SK-N-MC (cell line): ENCODE measurements around the gene SHE.
A peak's percentile ranks its signal among the peaks of the same experiment; 100 is the strongest.

ENCODE experiments used
- DNase-seq: peaks from one replicate; pipeline ENCODE4 v3.0.0-alpha.2; 2011; ENCODE audit warnings: low read depth, low spot score
- H3K27ac ChIP-seq: fragments of 200-600 bp; sonication (generic); 2 replicates; pipeline ENCODE4 v1.5.1; 2016; ENCODE audit warnings: mixed run types
- H3K36me3 ChIP-seq: fragments of 200-600 bp; sonication (generic); 2 replicates; pipeline ENCODE4 v1.6.1; 2017; ENCODE audit warnings: antibody characterized with exemption, low read length, mixed read lengths; ENCODE audit not compliant: insufficient read depth
- H3K4me3 ChIP-seq: fragments of 200-600 bp; sonication (generic); 2 replicates; pipeline ENCODE4 v1.5.1; 2016
- H3K9ac ChIP-seq: fragments of 200-600 bp; sonication (generic); 2 replicates; pipeline ENCODE4 v1.8.0; 2017; ENCODE audit warnings: mixed run types, mixed read lengths; ENCODE audit not compliant: insufficient read length
- H3K9me3 ChIP-seq: fragments of 200-600 bp; sonication (generic); 2 replicates; pipeline ENCODE4 v1.6.1; 2017; ENCODE audit warnings: low read depth, mild to moderate bottlenecking, antibody characterized with exemption, low read length, moderate library complexity, mixed read lengths
- EZH2 ChIP-seq: fragments of 200-600 bp; sonication (generic); IDR thresholded peaks from one replicate; pipeline ENCODE4 v1.6.1; 2017; ENCODE audit warnings: antibody characterized with exemption
- FOXP2 ChIP-seq: optimal IDR thresholded peaks from 2 replicates; pipeline ENCODE3; 2011; ENCODE audit warnings: mild to moderate bottlenecking, moderate library complexity; ENCODE audit not compliant: insufficient read depth; ENCODE audit errors: extremely low read length, control extremely low read depth
- POLR2AphosphoS5 ChIP-seq: IDR thresholded peaks from 2 replicates; pipeline ENCODE4 v1.6.1; 2012; ENCODE audit warnings: mild to moderate bottlenecking, low read depth, low read length, borderline replicate concordance

The SHE gene

DNA sequence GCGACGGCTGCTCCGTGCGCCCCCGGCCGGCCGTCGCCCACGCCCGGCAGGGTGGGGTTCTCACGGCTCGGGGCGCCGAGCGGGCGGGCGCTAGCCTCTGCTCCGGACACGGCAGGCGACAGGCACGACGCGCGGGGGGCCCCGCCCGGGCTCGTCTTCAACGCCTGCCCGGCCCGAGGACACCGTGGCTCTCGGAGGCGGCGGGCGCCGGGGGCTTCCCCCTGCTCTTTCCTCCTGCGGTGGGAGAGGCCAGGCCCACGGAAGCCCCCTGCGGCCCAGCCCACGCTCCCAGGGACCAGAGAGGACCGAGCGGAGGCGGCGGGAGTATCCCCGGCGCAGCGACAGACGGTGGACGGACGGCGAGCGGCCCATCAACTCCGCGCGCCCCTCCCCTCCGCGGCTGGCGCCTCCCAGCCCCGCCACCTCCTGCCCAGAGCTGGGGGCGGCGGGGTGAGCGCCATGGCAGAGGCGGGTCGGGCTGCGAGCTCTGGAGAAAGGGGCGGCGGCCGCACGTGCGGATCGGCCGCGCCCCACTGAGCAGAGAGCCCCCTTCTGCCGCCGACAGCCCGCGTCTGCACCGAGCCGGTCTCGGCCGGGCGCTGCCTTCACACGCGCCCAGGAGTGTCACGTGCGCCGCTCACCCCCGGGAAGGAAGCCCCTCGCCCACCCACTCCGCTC lies at the start of gene SHE, which contains the start of gene TDRD10:
Gene SHE, minus strand, starts transcription at position 347 of the 678 bp plus-strand sequence. CDS start 386 bp downstream, outside the sequence.
Gene TDRD10, plus strand, starts transcription at position 154 of the 678 bp plus-strand sequence. CDS start 4,685 bp downstream, outside the sequence.
- no peak within 1 kb of the TSS for H3K4me3 ChIP-seq
- H3K27ac ChIP-seq, result no peak within 1 kb of the TSS
- H3K9me3 ChIP-seq, result no peaks in the 10 kb centered on the region
- no peak for TF ChIP-seq FOXP2
- TF ChIP-seq EZH2, result no peak
- no peak for TF ChIP-seq POLR2AphosphoS5
- H3K9ac ChIP-seq, result no peak within 1 kb of the TSS
- no peaks in the 10 kb centered on the region for H3K36me3 ChIP-seq
- no peak for DNase-seq

DNA sequence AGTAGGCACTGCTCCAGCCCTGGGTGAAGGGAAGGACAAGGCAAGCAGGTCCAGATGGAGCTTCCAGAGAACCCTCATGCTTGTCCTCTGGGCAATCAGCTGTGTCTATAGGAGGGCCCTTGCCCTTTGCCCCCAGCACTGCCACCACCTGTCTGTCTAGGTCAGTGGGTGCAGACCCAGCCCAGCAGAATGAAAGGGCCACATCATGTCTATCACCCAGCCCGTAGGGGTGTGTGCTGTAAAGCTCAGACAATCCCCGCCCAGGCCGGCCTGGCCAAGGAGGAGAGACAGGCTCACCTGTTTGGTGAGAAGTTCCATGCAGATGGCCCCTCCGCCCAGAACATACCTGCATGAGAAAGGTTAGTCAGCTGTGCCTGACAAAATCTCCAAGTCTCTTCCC lies 49.3 kb upstream of the SHE start:
- Histone ChIP-seq H3K9me3 (no peaks in the 10 kb centered on the region), H3K27ac (no peak overlapping the region), H3K9ac (no peak overlapping the region), H3K36me3 (peaks cover 70% of the 10 kb centered on the region), H3K4me3 (no peak overlapping the region)
- TF ChIP-seq FOXP2 (no peak), EZH2 (no peak), POLR2AphosphoS5 (no peak)
- DNase-seq, result no peak

DNA sequence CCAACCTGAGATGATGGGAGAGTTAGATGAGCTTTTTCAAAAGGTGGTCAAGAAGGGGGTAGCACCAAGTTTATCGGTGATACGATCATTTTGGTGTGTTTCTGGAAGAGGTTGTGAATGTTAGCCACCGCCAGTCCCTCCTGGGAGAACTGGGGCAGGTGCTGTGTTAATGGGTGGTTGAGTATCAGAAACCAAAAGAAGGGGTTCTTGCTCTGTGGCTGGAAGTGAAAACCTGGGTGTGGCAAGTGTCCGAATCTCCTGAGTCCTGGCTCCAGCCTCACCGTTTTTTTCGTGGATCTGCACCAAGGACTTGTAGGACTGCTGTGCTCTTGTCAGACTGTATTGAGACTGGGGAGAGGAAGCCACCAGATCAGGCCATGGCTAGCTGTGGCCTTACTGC lies 48.4 kb upstream of the SHE start:
- TF ChIP-seq POLR2AphosphoS5, result no peak
- no peak for TF ChIP-seq EZH2
- TF ChIP-seq FOXP2, result no peak
- H3K4me3 ChIP-seq, result no peak overlapping the region
- H3K27ac ChIP-seq, result no peak overlapping the region
- no peak overlapping the region for H3K9ac ChIP-seq
- peaks cover 68% of the 10 kb centered on the region for H3K36me3 ChIP-seq
- DNase-seq, result no peak
- H3K9me3 ChIP-seq, result no peaks in the 10 kb centered on the region

DNA sequence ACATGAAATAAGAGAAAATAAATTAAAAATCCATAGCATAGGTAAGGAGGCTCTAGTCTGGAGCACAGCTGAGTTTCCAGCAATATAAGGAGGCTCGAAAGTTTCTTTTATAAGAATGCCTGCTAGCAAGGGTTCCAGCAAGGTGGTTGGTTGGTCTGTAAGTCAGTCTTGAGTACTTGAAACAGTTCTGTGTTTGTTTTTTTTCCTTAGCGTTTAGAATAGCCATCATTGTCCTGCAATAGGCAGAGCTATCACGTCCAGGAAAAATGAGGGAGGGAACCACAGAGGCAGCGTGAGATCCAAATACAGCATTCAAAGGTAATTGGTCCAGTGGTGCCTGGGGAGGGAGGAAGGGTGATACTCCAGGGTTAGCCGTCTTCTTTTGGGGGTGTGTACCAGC lies 47.9 kb upstream of the SHE start:
- H3K36me3 ChIP-seq, result peaks cover 62% of the 10 kb centered on the region
- no peak overlapping the region for H3K27ac ChIP-seq
- no peak for DNase-seq
- H3K4me3 ChIP-seq, result no peak overlapping the region
- no peaks in the 10 kb centered on the region for H3K9me3 ChIP-seq
- TF ChIP-seq POLR2AphosphoS5 (no peak), EZH2 (no peak), FOXP2 (no peak)
- no peak overlapping the region for H3K9ac ChIP-seq

DNA sequence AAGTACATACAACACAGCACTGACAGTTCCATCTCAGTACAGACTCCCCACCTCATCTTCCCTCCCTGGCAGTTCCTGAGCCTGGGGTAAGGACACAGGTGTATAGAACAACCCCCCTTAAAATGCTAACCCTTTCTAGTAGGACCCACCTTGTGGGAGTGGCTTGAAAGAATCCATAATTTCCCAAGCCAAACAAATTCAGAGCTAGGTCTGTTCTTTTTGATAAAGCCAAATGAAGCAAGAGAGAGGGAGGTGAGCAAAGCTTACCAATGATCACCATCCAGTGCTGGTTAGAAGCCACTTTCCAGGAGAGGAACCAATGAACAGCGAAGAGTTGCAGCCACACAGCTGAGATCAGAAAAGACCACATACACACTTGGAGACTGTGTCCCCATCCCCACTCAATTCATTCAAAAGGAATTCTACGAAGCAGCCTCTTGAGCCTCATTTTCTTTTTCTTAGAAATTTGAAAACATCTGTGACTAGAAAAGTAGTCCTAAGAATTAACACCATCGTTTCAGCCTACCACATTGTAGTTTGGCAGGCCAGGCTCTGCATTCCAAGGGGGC lies 47.1 kb upstream of the SHE start:
- Histone ChIP-seq H3K36me3 (peaks cover 54% of the 10 kb centered on the region), H3K4me3 (no peak overlapping the region; the same call in 1 of the 2 replicates), H3K9me3 (no peaks in the 10 kb centered on the region), H3K27ac (peak overlapping the region; percentile 88; the same call in 1 of the 2 replicates), H3K9ac (no peak overlapping the region)
- DNase-seq, result no peak
- no peak for TF ChIP-seq FOXP2
- TF ChIP-seq EZH2, result no peak
- no peak; the same call in 1 of the 2 replicates for TF ChIP-seq POLR2AphosphoS5

DNA sequence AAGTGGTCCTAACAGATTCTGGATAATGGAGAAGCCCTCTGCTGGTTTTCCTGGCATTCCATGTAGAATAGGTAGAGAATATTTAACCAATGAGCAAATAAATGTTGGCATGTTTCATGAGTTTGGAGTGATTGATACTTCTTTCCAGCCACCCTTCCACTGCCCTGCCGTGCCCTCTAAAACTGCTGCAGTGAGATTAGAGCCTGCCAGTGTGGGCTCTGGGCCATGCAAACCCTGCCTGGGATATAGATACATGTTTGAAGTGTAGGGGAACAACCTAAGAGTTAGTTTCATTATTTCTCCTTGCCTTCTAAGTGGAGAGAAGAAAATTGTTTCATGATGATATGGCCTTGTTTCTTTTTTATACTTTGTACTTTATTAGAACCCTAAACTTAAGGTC lies 45.8 kb upstream of the SHE start:
- peaks cover 42% of the 10 kb centered on the region for H3K36me3 ChIP-seq
- peak overlapping the region; percentile 45 for H3K9ac ChIP-seq
- TF ChIP-seq POLR2AphosphoS5 (no peak), FOXP2 (no peak), EZH2 (no peak)
- H3K4me3 ChIP-seq, result no peak overlapping the region
- no peak for DNase-seq
- H3K27ac ChIP-seq, result peak overlapping the region; percentile 88
- no peaks in the 10 kb centered on the region for H3K9me3 ChIP-seq

DNA sequence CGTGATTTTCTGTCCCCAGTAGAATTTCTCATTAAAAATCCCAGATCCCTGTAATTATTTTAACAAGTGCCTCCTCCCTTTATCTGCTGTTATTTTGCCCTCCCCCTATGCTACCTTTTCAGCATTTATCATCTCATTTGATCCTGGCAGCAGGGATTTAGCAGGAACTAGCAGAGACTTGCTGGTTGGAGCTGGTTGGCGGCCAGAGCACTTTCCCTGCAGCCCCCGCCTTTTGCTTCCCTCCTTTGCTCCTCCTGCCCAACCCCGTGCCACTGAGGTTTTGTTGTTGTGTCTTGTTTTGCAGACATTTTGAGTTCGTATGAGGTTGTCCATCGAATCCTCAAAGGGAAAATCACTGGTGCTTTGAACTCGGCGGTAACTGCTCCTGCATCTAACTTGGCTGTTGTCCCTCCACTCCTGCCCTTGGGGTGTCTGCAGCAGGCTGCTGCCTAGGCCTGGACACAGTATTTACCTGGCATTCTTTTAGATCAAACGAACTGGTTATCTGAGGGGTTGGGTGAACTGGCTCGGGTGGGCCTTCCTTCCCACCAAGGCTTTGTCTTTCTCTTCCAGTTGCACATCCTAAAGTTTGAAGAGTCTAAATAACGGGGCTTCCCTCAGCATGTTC lies 45.0 kb upstream of the SHE start:
- DNase-seq, result no peak
- Histone ChIP-seq H3K9me3 (no peaks in the 10 kb centered on the region), H3K9ac (no peak overlapping the region), H3K4me3 (no peak overlapping the region), H3K36me3 (peaks cover 34% of the 10 kb centered on the region), H3K27ac (peak overlapping the region; percentile 88)
- TF ChIP-seq POLR2AphosphoS5, result no peak
- no peak for TF ChIP-seq FOXP2
- TF ChIP-seq EZH2, result no peak
